GM10266 (cell line): ENCODE data around the gene C4A.

ENCODE experiments used
- DNase-seq: peaks from one replicate; pipeline ENCODE4 v3.0.0; 2012; ENCODE audit errors: extremely low spot score
- CTCF ChIP-seq: IDR thresholded peaks from 2 replicates; pipeline ENCODE4 v1.5.1; 2012; ENCODE audit warnings: mild to moderate bottlenecking, low read depth; ENCODE audit not compliant: control insufficient read depth, insufficient read depth; ENCODE audit errors: missing control alignments

The C4A gene

GRCh38 chr6:31945507-31946369 is 36.1 kb upstream of the C4A start, which contains the start of gene CFB:
TSS of gene CFB (plus strand) at chr6:31946095. CDS start at chr6:31946222, 127 bp downstream.
- TF ChIP-seq CTCF, result no peak
- no peak for DNase-seq

- no peak for TF ChIP-seq CTCF
- no peak for DNase-seq
Measured at GRCh38 chr6:31946370-31946885, 35.4 kb upstream of the C4A start.

- TF ChIP-seq CTCF, result no peak
- no peak for DNase-seq
Measured at GRCh38 chr6:31947070-31947675, 34.7 kb upstream of the C4A start.

- no peak for DNase-seq
- TF ChIP-seq CTCF, result no peak
Measured at GRCh38 chr6:31947864-31948263, 34.0 kb upstream of the C4A start.

- no peak for DNase-seq
- no peak for TF ChIP-seq CTCF
Measured at GRCh38 chr6:31948306-31948705, 33.6 kb upstream of the C4A start.

- DNase-seq, result no peak
- TF ChIP-seq CTCF, result no peak
Measured at GRCh38 chr6:31948753-31949413, 33.0 kb upstream of the C4A start.
